H1 (cell line): ENCODE measurements around the gene CENPC. TPM values are rescaled to one million over a fixed set of nuclear protein-coding genes. Genes with fewer than 3 reads are reported as not detected.

ENCODE experiments used
- CTCF ChIA-PET: fragments of 300-600 bp; sonication (Branson Sonifier 250); formaldehyde crosslinking; loops from one replicate; lab custom pipeline; 2021; ENCODE audit not compliant: partially characterized antibody; lab: Charles Lee
- POLR2A ChIA-PET: fragments of 300-600 bp; sonication (Branson Sonifier 250); formaldehyde crosslinking; loops from one replicate; lab custom pipeline; 2021; ENCODE audit warnings: inconsistent platforms; ENCODE audit not compliant: partially characterized antibody; lab: Charles Lee
- DNase-seq, 2 experiments: peaks; one replicate each; pipeline versions ENCODE4 v3.0.0 to v3.0.0-alpha.2; 2010 to 2022; ENCODE audit warnings: low spot score in 2 of 2, low read depth in 1 of 2, mixed read lengths in 1 of 2
- FAIRE-seq: peaks from 2 replicates; lab custom pipeline; 2011; peaks lifted over from hg19 to GRCh38; lab: Jason Lieb, UNC
- H2AFZ ChIP-seq: 2 replicates; pipeline ENCODE4 v1.8.1; 2012; ENCODE audit warnings: low read length, inconsistent platforms
- H2AK5ac ChIP-seq: 2 replicates; pipeline ENCODE4 v1.6.1; 2013; ENCODE audit warnings: low read depth, low read length
- H2BK120ac ChIP-seq: replicated peaks from 2 replicates; pipeline ENCODE3; 2013; ENCODE audit warnings: low read depth, low read length, inconsistent platforms
- H2BK12ac ChIP-seq: 2 replicates; pipeline ENCODE4 v1.6.1; 2013; ENCODE audit warnings: low read depth, low read length
- H2BK15ac ChIP-seq: 2 replicates; pipeline ENCODE4 v1.6.1; 2013; ENCODE audit warnings: low read length
- H2BK20ac ChIP-seq: 2 replicates; pipeline ENCODE4 v1.6.1; 2013; ENCODE audit warnings: low read length
- H2BK5ac ChIP-seq: 2 replicates; pipeline ENCODE4 v1.6.1; 2013; ENCODE audit warnings: low read depth, low read length
- H3K14ac ChIP-seq: 2 replicates; pipeline ENCODE4 v1.6.1; 2013; ENCODE audit warnings: inconsistent platforms; ENCODE audit not compliant: insufficient read length
- H3K18ac ChIP-seq: 2 replicates; pipeline ENCODE4 v1.6.1; 2013; ENCODE audit warnings: low read length; ENCODE audit errors: extremely low read depth
- H3K23ac ChIP-seq: 2 replicates; pipeline ENCODE4 v1.6.1; 2013; ENCODE audit warnings: inconsistent platforms; ENCODE audit not compliant: insufficient read length
- H3K23me2 ChIP-seq: 2 replicates; pipeline ENCODE4 v1.6.1; 2013; ENCODE audit warnings: low read depth, low read length
- H3K27ac ChIP-seq: 2 replicates; pipeline ENCODE4 v1.6.1; 2011; ENCODE audit warnings: low read depth, low read length, inconsistent platforms
- H3K27me3 ChIP-seq, 4 experiments: replicated peaks in 1 of 4; 1 replicate in 1 of 4; 2 replicates in 3 of 4; pipeline versions ENCODE4 v1.6.1 to v1.8.1; 2011 to 2013; ENCODE audit warnings: low read length in 3 of 4, mild to moderate bottlenecking in 3 of 4, inconsistent platforms in 2 of 4, mixed read lengths in 2 of 4, moderate library complexity in 1 of 4; ENCODE audit not compliant: control insufficient read depth in 3 of 4, insufficient read depth in 3 of 4; ENCODE audit errors: extremely low read depth in 1 of 4
- H3K36me3 ChIP-seq, 4 experiments: 2 replicates each; pipeline versions ENCODE4 v1.6.1 to v1.8.1; 2011 to 2013; ENCODE audit warnings: mild to moderate bottlenecking in 4 of 4, low read length in 3 of 4, moderate library complexity in 2 of 4, control low read depth in 1 of 4, inconsistent platforms in 1 of 4; ENCODE audit not compliant: insufficient read depth in 4 of 4, control insufficient read depth in 2 of 4
- H3K4ac ChIP-seq: replicated peaks from 2 replicates; pipeline ENCODE3; 2013; ENCODE audit warnings: low read length, low read depth, mixed read lengths, inconsistent platforms; ENCODE audit not compliant: insufficient read length
- H3K4me1 ChIP-seq, 4 experiments: replicated peaks in 1 of 4; 1 replicate in 1 of 4; 2 replicates in 3 of 4; pipeline versions ENCODE4 v1.6.1 to v1.8.1; 2011 to 2013; ENCODE audit warnings: low read length in 3 of 4, inconsistent platforms in 2 of 4, mixed read lengths in 1 of 4; ENCODE audit not compliant: insufficient read depth in 4 of 4, control insufficient read depth in 3 of 4
- H3K4me2 ChIP-seq, 2 experiments: 2 replicates each; pipeline versions ENCODE4 v1.6.1 to v1.8.1; 2011 to 2013; ENCODE audit warnings: low read depth in 2 of 2, low read length in 2 of 2, control low read depth in 1 of 2, inconsistent platforms in 1 of 2, mild to moderate bottlenecking in 1 of 2; ENCODE audit not compliant: insufficient read depth in 1 of 2
- H3K4me3 ChIP-seq, 4 experiments: fragments of 200-600, 300-600 bp in 1 of 4; sonication (generic), shearing (Covaris generic), sonication (Bioruptor Twin) in 1 of 4; 2 replicates each; pipeline versions ENCODE4 v1.5.1 to v1.8.1; 2011 to 2016; ENCODE audit warnings: low read length in 4 of 4, low read depth in 3 of 4, control low read depth in 2 of 4, inconsistent platforms in 2 of 4, mild to moderate bottlenecking in 2 of 4, mixed read lengths in 1 of 4, moderate library complexity in 1 of 4; ENCODE audit not compliant: insufficient read depth in 2 of 4; ENCODE audit errors: extremely low read depth in 1 of 4
- H3K56ac ChIP-seq: replicated peaks from 2 replicates; pipeline ENCODE3; 2013; ENCODE audit warnings: low read depth, mild to moderate bottlenecking, mixed read lengths, low read length, inconsistent platforms; ENCODE audit not compliant: insufficient read length
- H3K79me1 ChIP-seq: 2 replicates; pipeline ENCODE4 v1.6.1; 2013; ENCODE audit warnings: low read depth, low read length, control low read depth
- H3K79me2 ChIP-seq, 2 experiments: 2 replicates each; pipeline versions ENCODE4 v1.6.1 to v1.8.1; 2012 to 2013; ENCODE audit warnings: low read length in 2 of 2, mild to moderate bottlenecking in 2 of 2, inconsistent platforms in 1 of 2; ENCODE audit not compliant: insufficient read depth in 2 of 2, control insufficient read depth in 1 of 2
- H3K9ac ChIP-seq, 4 experiments: replicated peaks in 1 of 4; 1 replicate in 1 of 4; 2 replicates in 3 of 4; pipeline versions ENCODE4 v1.6.1 to v1.8.1; 2011 to 2013; ENCODE audit warnings: low read depth in 3 of 4, low read length in 3 of 4, control low read depth in 2 of 4, mild to moderate bottlenecking in 2 of 4, moderate library complexity in 2 of 4, inconsistent platforms in 1 of 4; ENCODE audit errors: extremely low read depth in 1 of 4
- H3K9me3 ChIP-seq, 2 experiments: 2 replicates each; pipeline versions ENCODE4 v1.6.1 to v1.8.1; 2012 to 2013; ENCODE audit warnings: mild to moderate bottlenecking in 2 of 2, moderate library complexity in 2 of 2, control low read depth in 1 of 2, inconsistent platforms in 1 of 2, low read depth in 1 of 2, low read length in 1 of 2, mixed read lengths in 1 of 2; ENCODE audit not compliant: insufficient read depth in 2 of 2
- H4K20me1 ChIP-seq, 2 experiments: replicated peaks in 1 of 2; 2 replicates each; pipeline versions ENCODE3 to v1.8.1; 2011 to 2013; ENCODE audit warnings: inconsistent platforms in 2 of 2, low read length in 2 of 2, mild to moderate bottlenecking in 1 of 2; ENCODE audit not compliant: insufficient read depth in 2 of 2, control insufficient read depth in 1 of 2
- H4K5ac ChIP-seq: 2 replicates; pipeline ENCODE4 v1.6.1; 2013; ENCODE audit warnings: low read length, low read depth, mixed read lengths, inconsistent platforms; ENCODE audit not compliant: insufficient read length
- H4K8ac ChIP-seq: 2 replicates; pipeline ENCODE4 v1.8.0; 2013; ENCODE audit warnings: mild to moderate bottlenecking, moderate library complexity, low read length, inconsistent platforms; ENCODE audit not compliant: insufficient read depth; ENCODE audit errors: extremely low read depth
- H4K91ac ChIP-seq: replicated peaks from 2 replicates; pipeline ENCODE3; 2013; ENCODE audit warnings: low read length, mixed read lengths, inconsistent platforms; ENCODE audit not compliant: insufficient read length
- MAX ChIP-seq: IDR thresholded peaks from 2 replicates; pipeline ENCODE4 v1.6.1; 2012; ENCODE audit warnings: inconsistent platforms
- POU5F1 ChIP-seq: IDR thresholded peaks from 2 replicates; pipeline ENCODE4 v1.6.1; 2011; ENCODE audit warnings: low read depth, mild to moderate bottlenecking, low read length, moderate library complexity
- ZNF274 ChIP-seq: IDR thresholded peaks from 2 replicates; pipeline ENCODE4 v1.7.0; 2012; ENCODE audit warnings: low read length, borderline replicate concordance; ENCODE audit errors: extremely low read depth
- WGBS, 2 experiments: shearing (Covaris generic) in 1 of 2; methylation state at CpG; one replicate each; pipeline versions ENCODE4 v1.1.6 to v1.1.7; 2013 to 2015; ENCODE audit warnings: low lambda C conversion rate in 2 of 2, mixed read lengths in 2 of 2, inconsistent platforms in 1 of 2, low coverage in 1 of 2, missing lambda C conversion rate in 1 of 2; ENCODE audit not compliant: insufficient replicate concordance in 2 of 2, insufficient coverage in 1 of 2, insufficient read length in 1 of 2; ENCODE audit errors: extremely low coverage in 1 of 2, missing lambda C conversion rate in 1 of 2; 5-methylcytosine and 5-hydroxymethylcytosine counted together
- polyA plus RNA-seq, 7 experiments: library from polyadenylated mRNA; depleted of rRNA in 3 of 7; stranded (reverse) in 5 of 7; unstranded in 2 of 7; fragments of >200 nt in 5 of 7; fragments of 200-250 nt in 2 of 7; gene quantifications; 1 replicate in 5 of 7; 2 replicates in 1 of 7; 4 replicates in 1 of 7; pipeline versions ENCODE4 v1.2.1 to v1.2.3, GENCODE V29; 2011 to 2013; ENCODE audit warnings: missing spikeins in 2 of 7, mixed read lengths in 2 of 7
- total RNA-seq: library from RNA; stranded (reverse); fragmentation: NEBNext Ultra II Directional; extraction: Animal tissue kit (Norgen Biotek cat#: 25700); gene quantifications from 2 replicates; pipeline ENCODE4 v1.2.1, GENCODE V29; 2021

Gene CENPC
- total and polyA plus RNA-seq, 2 of the 8 experiments (the other 6 are each of a cell fraction or from before 2014, with no cell fraction given): 2.8 to 15.7 TPM

GRCh38 chr4:67581913-67582312 is 36.6 kb upstream of the CENPC start:
- no peak for DNase-seq
- H3K4ac ChIP-seq: no peak overlapping the region
- H3K4me1 ChIP-seq: no peaks in the 10 kb centered on the region
- no peak overlapping the region for H2BK12ac ChIP-seq
- H3K14ac ChIP-seq: no peak overlapping the region
- no peak overlapping the region for H3K23ac ChIP-seq
- H3K27ac ChIP-seq: no peak overlapping the region
- no peak overlapping the region for H3K56ac ChIP-seq
- ChIA-PET CTCF (interaction anchor here (0.5 kb wide), 1 partner anchor 56 kb away, joined by 3 read pairs; no protein-coding TSS in a partner anchor), POLR2A (interaction anchor here (0.7 kb wide), 1 partner anchor 23 kb away, joined by 3 read pairs; the partner anchor contains the start of gene STAP1)
- WGBS, 2 experiments: 46% methylated on average over 2 of the region's 2 CpGs; no CpG with 5 or more reads in 1 of the 2 experiments
- H3K4me3 ChIP-seq: no peak overlapping the region
- H2BK120ac ChIP-seq: no peak overlapping the region
- H3K23me2 ChIP-seq: no peaks in the 10 kb centered on the region; the same call in 1 of the 2 replicates
- H3K9me3 ChIP-seq: no peaks in the 10 kb centered on the region
- no peak overlapping the region for H4K91ac ChIP-seq
- no peaks in the 10 kb centered on the region for H3K79me2 ChIP-seq
- no peak overlapping the region for H4K8ac ChIP-seq
- no peak overlapping the region for H2AFZ ChIP-seq
- no peak overlapping the region for H2AK5ac ChIP-seq
- no peak overlapping the region for H3K4me2 ChIP-seq
- H3K9ac ChIP-seq: no peak overlapping the region
- no peak for TF ChIP-seq MAX
- TF ChIP-seq POU5F1: no peak
- no peak for TF ChIP-seq ZNF274
- TF ChIP-seq, all 59 proteins: peak for 0
- no peak overlapping the region for H4K5ac ChIP-seq
- no peaks in the 10 kb centered on the region for H3K27me3 ChIP-seq
- H4K20me1 ChIP-seq: no peaks in the 10 kb centered on the region
- no peaks in the 10 kb centered on the region for H3K79me1 ChIP-seq
- no peak overlapping the region for H2BK5ac ChIP-seq
- no peaks in the 10 kb centered on the region for H3K36me3 ChIP-seq
- H2BK15ac ChIP-seq: no peak overlapping the region
- FAIRE-seq: no peak
- no peak overlapping the region for H3K18ac ChIP-seq
- H2BK20ac ChIP-seq: no peak overlapping the region
